ENCODE results near the gene CRYBA1. TPM values are rescaled to one million over a fixed set of nuclear protein-coding genes. Genes with fewer than 3 reads are reported as not detected.

The CRYBA1 gene
- total and polyA plus RNA-seq, 2 of the 8 experiments (the other 6 are each of a cell fraction or from before 2014, with no cell fraction given): not detected

GRCh38 chr17:29209073-29209472 lies 37.6 kb upstream of the CRYBA1 start:
- H3K36me3 ChIP-seq (ENCODE audit: control insufficient read depth in 2 of 4, insufficient read depth in 4 of 4, low read length in 3 of 4): no peaks in the 10 kb centered on the region
- no peak overlapping the region for H2BK12ac ChIP-seq (ENCODE audit: low read depth, low read length)
- H3K79me1 ChIP-seq (ENCODE audit: low read depth, low read length): no peaks in the 10 kb centered on the region
- no peaks in the 10 kb centered on the region for H3K9me3 ChIP-seq (ENCODE audit: insufficient read depth in 2 of 2, low read depth in 1 of 2, low read length in 1 of 2)
- H4K20me1 ChIP-seq (replicated peaks in 1 of 2; ENCODE audit: control insufficient read depth in 1 of 2, insufficient read depth in 2 of 2, low read length in 2 of 2): no peaks in the 10 kb centered on the region
- H2BK120ac ChIP-seq (replicated peaks; ENCODE audit: low read depth, low read length): no peak overlapping the region
- H2BK15ac ChIP-seq (ENCODE audit: low read length): no peak overlapping the region
- H2BK20ac ChIP-seq (ENCODE audit: low read length): no peak overlapping the region
- H3K4me1 ChIP-seq (replicated peaks in 1 of 4; ENCODE audit: control insufficient read depth in 3 of 4, insufficient read depth in 4 of 4, low read length in 3 of 4): peaks cover 0 to 7% (median 3%) of the 10 kb centered on the region in 4 experiments; a peak in 6 of 7 replicates
- TF ChIP-seq NRF1 (IDR thresholded peaks at IDR 0.05; ENCODE audit: low read depth, low read length) (no peak), KDM4A (IDR thresholded peaks at IDR 0.05; ENCODE audit: low read depth, low read length, severe bottlenecking) (no peak), MAX (IDR thresholded peaks at IDR 0.05) (no peak)
- ChIA-PET CTCF (ENCODE audit: partially characterized antibody) (interaction anchor here (0.7 to 18.3 kb wide), 7 partner anchors 10 to 85 kb away, joined by 3 to 333 read pairs (median 3); partner anchors contain the start of gene MYO18A), POLR2A (ENCODE audit: partially characterized antibody) (interaction anchor here (0.7 to 1.5 kb wide), 3 partner anchors 13 to 32 kb away, joined by 3 read pairs; no protein-coding TSS in a partner anchor)
- no peak overlapping the region for H3K18ac ChIP-seq (ENCODE audit: extremely low read depth, low read length)
- no peak overlapping the region for H3K27ac ChIP-seq (ENCODE audit: low read depth, low read length)
- no peaks in the 10 kb centered on the region for H3K27me3 ChIP-seq (replicated peaks in 1 of 4; ENCODE audit: control insufficient read depth in 3 of 4, extremely low read depth in 1 of 4, insufficient read depth in 3 of 4, low read length in 3 of 4)
- no peak overlapping the region for H3K9ac ChIP-seq (replicated peaks in 1 of 4; ENCODE audit: extremely low read depth in 1 of 4, low read depth in 3 of 4, low read length in 3 of 4)
- H3K23ac ChIP-seq (ENCODE audit: insufficient read length): no peak overlapping the region
- no peak for DNase-seq (ENCODE audit: low read depth in 1 of 2, low spot score in 2 of 2)
- H4K5ac ChIP-seq (ENCODE audit: insufficient read length, low read depth, low read length): no peak overlapping the region
- H2BK5ac ChIP-seq (ENCODE audit: low read depth, low read length): no peak overlapping the region
- H3K79me2 ChIP-seq (ENCODE audit: control insufficient read depth in 1 of 2, insufficient read depth in 2 of 2, low read length in 2 of 2): no peaks in the 10 kb centered on the region
- H4K91ac ChIP-seq (replicated peaks; ENCODE audit: insufficient read length, low read length): no peak overlapping the region
- H3K23me2 ChIP-seq (ENCODE audit: low read depth, low read length): no peaks in the 10 kb centered on the region
- no peak overlapping the region for H3K4me3 ChIP-seq (ENCODE audit: extremely low read depth in 1 of 4, insufficient read depth in 2 of 4, low read depth in 3 of 4, low read length in 4 of 4)
- no peak overlapping the region for H3K4ac ChIP-seq (replicated peaks; ENCODE audit: insufficient read length, low read depth, low read length)
- no peak overlapping the region for H3K56ac ChIP-seq (replicated peaks; ENCODE audit: insufficient read length, low read depth, low read length)
- no peak for FAIRE-seq
- 79% methylated on average over 4 of the region's 5 CpGs; no CpG with 5 or more reads in 1 of the 2 experiments for WGBS, 2 experiments (ENCODE audit: extremely low coverage in 1 of 2, insufficient coverage in 1 of 2, insufficient read length in 1 of 2, insufficient replicate concordance in 2 of 2, low coverage in 1 of 2, low lambda C conversion rate in 2 of 2, missing lambda C conversion rate in 1 of 2)
- no peak overlapping the region for H3K14ac ChIP-seq (ENCODE audit: insufficient read length)
- no peak overlapping the region for H4K8ac ChIP-seq (ENCODE audit: extremely low read depth, insufficient read depth, low read length)
- no peak overlapping the region for H2AFZ ChIP-seq (ENCODE audit: low read length)
- no peak overlapping the region for H2AK5ac ChIP-seq (ENCODE audit: low read depth, low read length)
- no peak overlapping the region for H3K4me2 ChIP-seq (ENCODE audit: insufficient read depth in 1 of 2, low read depth in 2 of 2, low read length in 2 of 2)
